DMS79 treated with DMSO at 0.1 percent for 48 hours (cell line): ENCODE measurements around the gene MELTF.

Experiments used
- DNase-seq: peaks from one replicate; lab custom pipeline; 2025; lab: John Stamatoyannopoulos, UW

MELTF gene

GRCh38 chr3:196994056-196994455, 35.6 kb downstream of the MELTF start:
- no peak for DNase-seq

GRCh38 chr3:196992461-196993065, 37.1 kb downstream of the MELTF start:
- no peak for DNase-seq

- DNase-seq, result no peak
These were observed 37.8 kb downstream of the MELTF start for GRCh38 chr3:196991581-196992460.

GRCh38 chr3:196990601-196991007, 39.0 kb downstream of the MELTF start:
- no peak for DNase-seq

- DNase-seq, result peak; percentile 64
These were observed 39.8 kb downstream of the MELTF start for GRCh38 chr3:196989721-196990262.

- no peak for DNase-seq
These were observed 41.2 kb downstream of the MELTF start for GRCh38 chr3:196988241-196989029.

GRCh38 chr3:196987022-196987421, 42.6 kb downstream of the MELTF start:
- DNase-seq, result no peak

- DNase-seq, result no peak
These were observed 43.4 kb downstream of the MELTF start for GRCh38 chr3:196985954-196986885.

- DNase-seq, result no peak
These were observed 44.3 kb downstream of the MELTF start for GRCh38 chr3:196985298-196985697.

- no peak for DNase-seq
These were observed 46.4 kb downstream of the MELTF start for GRCh38 chr3:196983186-196983585.

GRCh38 chr3:196981657-196982056, 48.0 kb downstream of the MELTF start:
- DNase-seq, result no peak

GRCh38 chr3:196979545-196979944, 50.1 kb downstream of the MELTF start:
- DNase-seq, result no peak

- no peak for DNase-seq
These were observed 52.7 kb downstream of the MELTF start for GRCh38 chr3:196976941-196977340.

GRCh38 chr3:196975349-196975748, 54.3 kb downstream of the MELTF start:
- no peak for DNase-seq

GRCh38 chr3:196974661-196975060, 55.0 kb downstream of the MELTF start:
- no peak for DNase-seq

- DNase-seq, result no peak
These were observed 58.4 kb downstream of the MELTF start for GRCh38 chr3:196971094-196971698.

GRCh38 chr3:196970547-196971093, 59.0 kb downstream of the MELTF start:
- DNase-seq, result no peak

GRCh38 chr3:196969660-196970546, 59.7 kb downstream of the MELTF start:
- peak; percentile 62 for DNase-seq

- DNase-seq, result no peak
These were observed 60.4 kb downstream of the MELTF start for GRCh38 chr3:196969134-196969659.
